GM12878 (cell line): ENCODE measurements around the gene SMPD3. TPM values are rescaled to one million over a fixed set of nuclear protein-coding genes. Genes with fewer than 3 reads are reported as not detected.

ENCODE experiments used
- ATF3 ChIP-seq: IDR thresholded peaks from 2 replicates; pipeline ENCODE4 v1.6.1; 2011; ENCODE audit warnings: low read depth, mild to moderate bottlenecking, low read length, moderate library complexity, borderline replicate concordance; ENCODE audit errors: extremely low read depth
- BMI1 ChIP-seq: fragments of 450-650 bp; IDR thresholded peaks from 2 replicates; pipeline ENCODE4 v1.6.1; 2016; ENCODE audit warnings: mild to moderate bottlenecking, moderate library complexity, borderline replicate concordance
- GATAD2B ChIP-seq: fragments of 450-650 bp; conservative IDR thresholded peaks from 2 replicates; pipeline ENCODE4 v1.6.1; 2017; ENCODE audit warnings: low read depth, mild to moderate bottlenecking, moderate library complexity
- MTA3 ChIP-seq: IDR thresholded peaks from 2 replicates; pipeline ENCODE4 v1.6.1; 2012; ENCODE audit warnings: low read length, inconsistent platforms, borderline replicate concordance
- NFYB ChIP-seq: IDR thresholded peaks from 2 replicates; pipeline ENCODE4 v1.6.1; 2011; ENCODE audit warnings: low read depth, mild to moderate bottlenecking, low read length, improper control_type of control experiment, moderate library complexity; ENCODE audit not compliant: insufficient read depth
- SREBF1 ChIP-seq: IDR thresholded peaks from 2 replicates; pipeline ENCODE4 v1.6.1; 2012; ENCODE audit warnings: mild to moderate bottlenecking, low read length
- SRF ChIP-seq, 2 experiments: IDR thresholded peaks; 2 replicates each; pipeline ENCODE4 v1.6.1; 2011; ENCODE audit warnings: low read depth in 2 of 2, low read length in 2 of 2, mild to moderate bottlenecking in 1 of 2, moderate library complexity in 1 of 2
- ZNF592 ChIP-seq: fragments of 450-650 bp; IDR thresholded peaks from 2 replicates; pipeline ENCODE4 v1.6.1; 2017; ENCODE audit warnings: mild to moderate bottlenecking, moderate library complexity
- ZZZ3 ChIP-seq: IDR thresholded peaks from 2 replicates; pipeline ENCODE4 v1.6.1; 2011; ENCODE audit warnings: low read depth; ENCODE audit not compliant: control insufficient read depth, insufficient read length
- polyA plus RNA-seq, 11 experiments: library from polyadenylated mRNA; depleted of rRNA in 4 of 11; unstranded in 6 of 11; stranded (reverse) in 5 of 11; fragments of >200 nt; fragmentation: Nextera tagmentation in 4 of 11; fragmentation: Illumina TruSeq in 1 of 11; extraction: Ambion mirVana in 4 of 11; extraction: Trizol in 1 of 11; gene quantifications; 1 replicate in 1 of 11; 2 replicates in 10 of 11; pipeline versions ENCODE4 v1.2.1 to v1.2.3, GENCODE V29; 2011 to 2016; ENCODE audit warnings: inconsistent platforms in 2 of 11, missing spikeins in 2 of 11, low read depth in 1 of 11
- total RNA-seq, 4 experiments: library from RNA; depleted of rRNA in 3 of 4; stranded (reverse); fragments of >200 nt in 3 of 4; fragmentation: Illumina TruSeq in 1 of 4; extraction: Trizol in 1 of 4; gene quantifications; 2 replicates each; pipeline versions ENCODE4 v1.2.1 to v1.2.3, GENCODE V29; 2013 to 2021

Gene SMPD3
- total and polyA plus RNA-seq, 10 of the 15 experiments (the other 5 are each of a cell fraction or from before 2014, with no cell fraction given) = 0.04 to 2.0 (median 1.2) TPM

GRCh38 chr16:68380348-68380670 lies 68.0 kb downstream of the SMPD3 start (continued):
- TF ChIP-seq ZNF592 (no peak), NFYB (no peak), ZZZ3 (no peak), ATF3 (no peak), SREBF1 (no peak), BMI1 (no peak), GATAD2B (no peak), MTA3 (no peak), SRF (IDR thresholded peaks at IDR 0.05; ENCODE audit: low read depth in 2 of 2, low read length in 2 of 2) (no peak)
